Activated CD8-positive, alpha-beta memory T cell treated with anti-CD3 and anti-CD28 coated beads, Interleukin-2, amount 50 U/mL, for 1 hour (primary cell): ENCODE data around the gene PLCH1.

ENCODE experiments used
- DNase-seq: peaks from one replicate; pipeline ENCODE4 v3.0.0-alpha.2; 2020; ENCODE audit errors: extremely low read depth

PLCH1 gene

DNA sequence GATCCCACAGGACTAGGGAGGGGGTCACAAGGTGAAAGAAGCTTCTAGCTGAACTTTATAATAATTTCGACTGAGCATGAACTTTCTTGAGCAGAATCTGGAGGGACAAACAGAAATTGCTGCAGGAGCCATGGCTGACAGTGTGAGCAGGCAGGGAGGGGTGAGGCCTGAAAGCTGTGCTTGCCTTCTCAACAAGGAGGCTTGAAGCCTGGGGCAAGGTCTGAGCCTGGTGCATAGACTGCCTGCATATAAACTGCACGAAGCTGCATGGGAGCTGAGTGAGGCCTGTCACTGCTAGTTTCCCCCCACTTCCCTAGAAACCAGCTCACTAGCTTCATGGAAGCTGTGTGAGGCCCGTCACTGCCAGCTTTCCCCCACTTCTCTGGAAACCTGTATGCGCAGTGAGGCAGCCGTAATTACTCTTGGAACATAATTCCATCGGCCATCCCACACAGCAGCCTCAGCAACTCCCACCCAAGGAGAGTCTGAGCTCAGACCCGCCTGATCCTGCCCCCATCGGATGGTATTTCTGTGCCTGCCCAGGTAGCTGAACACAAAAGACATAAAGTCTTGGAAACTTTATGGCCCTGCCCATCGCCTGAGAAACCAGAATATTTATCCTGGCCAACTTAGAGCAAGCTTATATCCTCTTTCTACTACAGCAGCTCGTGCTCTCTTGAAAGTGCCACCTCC lies 136.5 kb downstream of the PLCH1 start:
- no peak for DNase-seq

DNA sequence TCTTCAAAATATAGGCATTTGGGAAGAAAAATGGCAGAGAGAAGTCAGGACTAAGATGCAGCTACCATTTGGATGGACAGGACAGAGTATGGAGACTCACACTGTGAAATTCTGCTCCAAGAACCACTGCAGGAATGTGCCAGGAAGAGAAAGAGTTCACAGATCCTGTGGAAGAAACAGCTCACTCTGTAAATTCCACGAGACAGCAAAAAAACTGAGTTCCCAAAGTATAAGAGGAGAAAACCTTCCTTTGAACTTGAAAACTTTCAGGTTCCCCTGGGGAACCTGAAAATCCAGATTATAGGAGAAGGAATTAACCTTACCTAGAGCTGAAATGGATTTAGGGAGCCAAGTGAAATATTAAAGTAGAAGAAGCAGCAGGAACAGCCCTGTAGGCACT lies 137.1 kb downstream of the PLCH1 start:
- DNase-seq, result no peak

GRCh38 chr3:155605571-155605970 lies 139.3 kb downstream of the PLCH1 start:
- no peak for DNase-seq

- DNase-seq, result no peak
Observed at GRCh38 chr3:155604967-155605366, 139.9 kb downstream of the PLCH1 start.

GRCh38 chr3:155604126-155604525 lies 140.7 kb downstream of the PLCH1 start:
- DNase-seq, result no peak

- no peak for DNase-seq
Observed at GRCh38 chr3:155603302-155603701, 141.6 kb downstream of the PLCH1 start.

- no peak for DNase-seq
Observed at GRCh38 chr3:155602307-155602706, 142.6 kb downstream of the PLCH1 start.

GRCh38 chr3:155598671-155599070 lies 146.2 kb downstream of the PLCH1 start:
- DNase-seq, result no peak

DNA sequence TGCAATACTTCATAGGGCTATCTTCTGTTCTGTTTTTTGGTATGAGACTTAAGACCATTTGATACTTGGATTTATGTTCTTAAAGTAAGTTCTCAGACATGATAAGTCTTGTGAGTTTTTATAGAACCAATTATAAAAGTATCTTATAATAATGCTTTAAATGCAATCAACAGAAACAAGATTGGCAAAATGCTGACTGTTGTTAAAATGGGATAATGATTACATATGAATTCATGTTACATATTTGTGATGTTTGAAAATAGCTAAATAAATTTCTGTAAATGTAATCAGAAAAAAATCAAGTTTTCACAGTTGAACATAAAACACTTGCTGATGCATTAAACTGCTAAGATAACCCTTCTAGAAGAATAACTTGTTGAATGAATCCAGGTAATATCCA lies 148.3 kb downstream of the PLCH1 start:
- no peak for DNase-seq

DNA sequence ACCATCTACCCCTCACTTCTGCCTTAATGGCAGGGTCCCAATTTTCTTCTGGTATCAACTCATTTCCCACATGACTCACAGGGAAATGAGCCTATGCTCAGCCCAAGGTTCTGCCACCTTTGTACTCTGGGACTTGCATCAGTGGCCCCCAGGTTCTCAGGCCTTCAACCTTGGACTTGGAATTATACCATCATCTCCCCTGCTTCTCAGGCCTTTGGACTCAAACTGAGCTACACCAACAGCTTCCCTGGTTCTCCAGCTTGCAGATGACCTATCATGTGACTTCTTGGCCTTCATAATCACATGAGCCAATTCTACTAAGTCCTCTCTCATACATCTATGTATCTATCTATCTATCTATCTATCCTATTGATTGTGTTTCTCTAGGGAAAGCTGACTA lies 149.5 kb downstream of the PLCH1 start:
- DNase-seq, result no peak

GRCh38 chr3:155594526-155595187 lies 150.2 kb downstream of the PLCH1 start:
- no peak for DNase-seq

DNA sequence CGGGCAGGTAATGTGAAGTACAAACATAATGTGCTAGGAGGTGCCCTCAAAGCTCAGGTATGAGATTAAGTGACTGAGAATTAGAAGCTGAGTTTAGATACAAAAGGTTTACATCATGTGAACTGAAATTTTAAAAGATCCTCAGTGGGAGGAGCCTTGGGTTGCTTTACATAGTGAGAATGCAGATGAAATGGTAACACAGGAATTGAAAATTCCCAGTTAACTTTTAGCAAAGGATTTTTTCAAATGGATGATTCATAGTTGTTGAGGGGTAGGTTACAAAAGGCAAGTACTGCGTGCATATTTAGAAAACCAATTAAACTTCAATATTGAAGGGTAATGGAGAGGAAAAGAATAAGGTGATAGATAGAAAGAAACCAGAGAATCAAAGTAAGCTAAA lies 157.3 kb downstream of the PLCH1 start:
- no peak for DNase-seq

- DNase-seq, result no peak
Observed at GRCh38 chr3:155585384-155585783, 159.5 kb downstream of the PLCH1 start.

DNA sequence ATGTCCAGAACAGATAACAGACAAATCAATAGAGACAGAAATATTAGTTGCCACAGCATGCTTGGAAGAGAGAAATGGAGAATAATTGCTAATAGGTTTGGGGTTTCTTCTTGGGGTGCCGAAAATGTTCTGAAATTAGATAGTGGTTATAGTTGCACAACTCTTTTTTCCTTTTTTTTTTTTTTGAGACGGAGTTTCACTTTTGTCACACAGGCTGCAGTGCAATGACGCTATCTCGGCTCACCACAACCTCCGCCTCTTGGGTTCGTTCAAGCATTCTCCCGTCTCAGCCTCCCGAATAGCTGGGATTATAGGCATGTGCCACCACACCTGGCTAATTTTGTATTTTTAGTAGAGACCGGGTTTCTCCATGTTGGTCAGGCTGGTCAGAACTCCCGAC lies 163.3 kb downstream of the PLCH1 start:
- DNase-seq, result no peak

- no peak for DNase-seq
Observed at GRCh38 chr3:155572085-155572484, 172.8 kb downstream of the PLCH1 start.

- DNase-seq, result no peak
Observed at GRCh38 chr3:155568295-155568694, 176.6 kb downstream of the PLCH1 start.

DNA sequence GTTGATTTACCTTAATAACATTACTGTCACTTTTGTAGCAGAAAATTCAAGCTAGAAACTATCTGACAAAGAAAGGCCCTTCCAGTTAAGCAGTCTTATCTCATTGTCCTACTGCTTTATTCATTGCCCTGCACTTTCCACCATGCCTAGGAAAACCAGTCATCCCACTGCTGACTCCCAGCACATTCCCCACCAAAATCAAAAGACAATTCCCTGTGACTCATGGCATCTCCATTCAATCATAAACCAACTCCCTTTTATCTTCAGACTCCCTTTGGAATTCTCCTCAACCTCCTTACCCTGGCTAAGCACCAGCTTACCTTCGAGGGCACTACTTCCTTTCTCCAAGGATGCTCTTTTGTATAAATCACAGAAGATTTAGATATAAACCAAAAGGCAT lies 184.3 kb downstream of the PLCH1 start:
- no peak for DNase-seq

GRCh38 chr3:155560135-155560534 lies 184.7 kb downstream of the PLCH1 start:
- no peak for DNase-seq

DNA sequence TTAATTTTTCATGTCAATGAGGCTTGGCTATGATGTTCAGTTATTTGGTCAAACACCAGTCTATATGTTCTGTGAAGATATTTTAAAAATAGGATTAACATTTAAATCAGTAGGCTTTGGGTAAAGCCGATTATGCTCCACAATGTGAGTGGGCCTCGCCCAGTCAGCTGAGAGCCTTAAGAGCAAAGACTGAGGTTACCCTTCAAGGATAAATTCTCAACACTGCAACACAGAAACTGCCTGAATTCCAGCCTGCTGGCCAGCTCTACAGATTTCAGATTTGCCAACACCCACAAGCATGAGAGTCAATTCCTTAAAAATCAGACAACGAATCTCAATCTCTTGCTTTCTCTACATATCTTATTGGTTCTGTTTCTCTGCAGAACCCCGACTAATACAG lies 188.3 kb downstream of the PLCH1 start:
- DNase-seq, result no peak

DNA sequence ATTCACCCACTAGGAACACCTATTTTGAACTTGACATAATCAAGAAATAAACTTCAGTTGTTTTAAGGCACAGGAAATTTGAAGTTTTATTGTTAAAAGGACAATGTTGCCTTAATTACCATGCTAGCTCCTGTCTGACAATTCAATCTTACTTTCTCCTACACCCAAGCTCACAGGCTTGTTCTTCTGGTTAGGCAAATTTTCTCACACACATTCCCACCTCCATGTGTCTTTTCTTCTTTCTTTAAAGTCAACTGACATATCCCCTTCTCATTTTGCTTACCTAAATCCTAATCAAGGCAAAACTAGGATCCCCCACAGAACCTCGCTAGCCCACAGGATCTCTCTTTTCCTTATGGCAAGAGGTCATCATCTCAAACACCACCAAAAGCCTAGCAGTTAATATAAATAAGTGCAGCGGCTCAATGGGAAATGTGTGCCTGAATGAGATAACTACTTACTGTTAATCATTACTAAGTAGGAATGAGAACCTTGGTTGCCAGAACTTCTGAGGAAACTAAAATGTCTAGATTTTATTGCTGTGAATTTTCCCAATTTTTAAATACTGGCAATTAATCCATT lies 189.3 kb downstream of the PLCH1 start:
- DNase-seq, result no peak

DNA sequence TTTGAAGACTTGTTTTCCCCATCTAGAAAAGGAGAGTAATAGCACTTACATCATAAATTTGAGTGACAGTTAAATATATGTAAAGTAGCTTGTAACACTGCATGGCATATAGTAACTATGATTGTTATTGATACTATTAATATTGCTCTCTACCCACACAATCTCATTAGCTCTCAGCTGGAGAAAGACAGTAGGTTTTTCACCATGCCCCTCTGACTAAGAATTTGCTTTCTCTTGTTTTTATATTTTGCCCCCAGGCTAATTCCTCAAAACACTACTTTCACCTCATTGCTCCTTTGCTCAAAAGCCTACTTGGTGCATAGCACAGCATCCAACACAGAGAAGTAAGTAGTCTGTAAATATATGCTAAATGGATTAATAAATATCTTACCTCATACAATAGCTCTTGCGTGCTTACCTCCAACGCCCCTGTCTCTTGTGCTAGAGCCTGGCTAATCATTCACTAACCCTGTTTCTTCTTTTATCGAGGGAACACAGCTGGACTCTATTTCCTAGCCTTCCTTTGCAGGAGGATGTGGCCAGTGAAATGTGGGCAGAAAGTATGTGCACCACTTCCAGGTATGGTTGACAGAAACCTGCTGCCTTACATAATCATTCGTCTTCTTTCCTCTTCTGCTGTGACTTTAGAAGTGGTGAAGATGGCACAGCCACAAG lies 190.0 kb downstream of the PLCH1 start:
- DNase-seq, result no peak

- DNase-seq, result no peak
Observed at GRCh38 chr3:155553780-155554179, 191.1 kb downstream of the PLCH1 start.

GRCh38 chr3:155553326-155553725 lies 191.5 kb downstream of the PLCH1 start:
- DNase-seq, result no peak
